Measurements from ENCODE around the gene PHF19.
A peak's percentile ranks its signal among the peaks of the same experiment; 100 is the strongest.

Gene PHF19

DNA sequence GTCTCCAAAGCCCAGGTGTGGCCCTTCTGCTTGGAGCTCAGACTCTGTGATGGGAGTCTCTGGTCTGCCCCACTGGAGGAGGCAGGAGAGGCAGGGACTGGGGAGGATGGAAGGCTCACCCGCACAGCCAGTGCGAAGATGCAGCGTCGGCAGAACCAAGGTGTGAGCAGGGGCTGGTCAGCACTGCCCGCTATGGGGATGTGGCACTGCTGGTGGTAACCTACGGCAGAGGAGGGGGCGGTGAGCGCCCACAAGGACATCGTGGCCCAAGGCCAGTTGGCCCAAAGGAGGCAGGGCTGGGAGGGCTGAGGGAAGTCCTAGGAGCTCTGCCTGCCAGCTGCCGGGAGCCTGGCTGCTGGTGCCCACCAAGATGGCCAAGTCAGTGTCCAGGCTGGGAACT, 7.3 kb downstream of the PHF19 start:
- DNase-seq = no peak

DNA sequence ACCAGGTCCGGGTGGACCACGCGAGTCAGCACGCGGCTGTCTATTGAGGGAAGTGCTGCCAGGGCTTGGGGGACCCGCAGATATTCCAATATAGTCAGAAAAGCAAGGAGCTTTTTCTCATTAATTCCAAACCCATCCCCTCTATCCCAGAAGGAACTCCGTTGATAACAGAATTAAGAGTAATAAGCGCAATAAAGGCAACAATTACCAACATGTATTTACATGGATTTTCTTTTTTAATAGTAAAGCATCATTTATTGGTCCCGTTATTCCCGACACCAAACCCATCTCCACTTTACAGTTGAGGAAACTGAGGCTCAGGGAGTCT, 7.7 kb downstream of the PHF19 start:
- DNase-seq = no peak

GRCh38 chr9:120868676-120869359, 8.2 kb downstream of the PHF19 start:
- peak; percentile 83 to 94 for DNase-seq

GRCh38 chr9:120868339-120868675, 8.7 kb downstream of the PHF19 start:
- DNase-seq = no peak

DNA sequence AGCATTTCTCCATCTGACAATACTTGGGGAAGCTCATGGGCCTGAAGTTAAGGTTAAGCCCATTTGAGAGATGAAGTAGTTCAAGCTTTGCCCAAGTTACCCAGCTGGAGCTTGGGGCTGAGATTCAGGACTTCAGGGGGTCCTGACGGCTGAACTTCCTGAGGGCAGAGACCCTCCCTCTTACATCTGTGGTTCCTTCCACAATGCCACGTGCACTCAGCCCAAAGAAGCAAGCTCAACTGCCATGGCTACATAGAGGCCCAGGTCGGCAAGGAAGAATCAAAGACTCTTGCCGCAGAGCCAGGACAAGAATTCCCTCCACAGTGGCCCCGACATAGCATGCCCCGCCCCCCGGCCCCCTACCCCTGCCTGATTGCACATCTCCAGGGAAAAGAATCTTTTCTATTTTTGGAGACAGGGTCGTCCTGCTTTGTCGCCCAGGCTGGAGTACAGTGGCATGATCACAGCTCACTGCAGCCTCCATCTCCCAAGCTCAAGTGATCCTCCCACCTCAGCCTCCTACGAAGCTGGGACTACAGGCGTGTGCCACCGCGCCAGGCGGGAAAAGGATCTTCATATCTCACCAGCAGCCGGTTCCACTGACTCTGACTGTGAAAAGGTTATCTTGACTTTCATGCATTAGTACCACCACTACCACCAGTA, 9.2 kb downstream of the PHF19 start:
- DNase-seq = no peak

GRCh38 chr9:120866651-120867050, 10.3 kb downstream of the PHF19 start:
- no peak for DNase-seq

GRCh38 chr9:120865809-120866208, 11.2 kb downstream of the PHF19 start:
- DNase-seq = no peak

DNA sequence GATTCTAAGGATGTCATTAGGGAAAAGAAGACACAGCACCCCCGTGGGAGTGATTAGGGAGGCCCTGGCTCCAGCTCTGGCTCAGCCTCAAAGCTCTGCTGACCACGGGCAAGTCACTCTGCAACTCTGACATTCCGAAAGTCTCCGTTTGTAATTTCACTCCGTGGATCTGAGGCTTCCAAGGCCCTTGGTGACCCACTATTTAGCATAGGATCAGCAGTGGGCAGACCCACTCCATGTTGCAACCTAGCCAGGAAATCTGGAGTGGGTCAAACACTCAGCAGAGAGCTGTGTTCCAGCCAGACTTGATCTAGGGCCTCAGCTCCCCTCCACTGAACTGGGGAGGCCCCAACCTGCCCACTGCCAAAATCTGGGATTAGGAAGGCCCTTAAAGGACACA, 11.8 kb downstream of the PHF19 start:
- no peak for DNase-seq

DNA sequence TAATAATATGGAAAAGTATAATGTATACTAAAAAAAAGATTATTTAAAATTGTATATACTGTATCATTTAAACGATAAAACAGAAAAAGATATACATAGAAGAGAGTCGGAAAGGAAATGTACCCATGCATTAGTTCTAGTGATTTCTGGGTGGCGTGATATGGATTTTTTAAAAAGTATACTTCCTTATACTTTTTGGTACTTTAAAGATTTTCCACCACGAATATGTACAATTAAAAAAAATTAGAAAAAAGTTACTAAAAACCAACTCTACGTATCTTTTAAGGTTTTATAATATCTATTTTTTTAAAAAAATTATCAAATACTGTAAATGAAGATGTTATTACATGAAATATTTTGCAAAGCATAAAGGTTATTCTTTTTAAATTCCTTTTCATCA, 12.3 kb downstream of the PHF19 start:
- no peak for DNase-seq

GRCh38 chr9:120863833-120864232, 13.2 kb downstream of the PHF19 start:
- no peak for DNase-seq

GRCh38 chr9:120862452-120862851, 14.5 kb downstream of the PHF19 start:
- no peak for DNase-seq

GRCh38 chr9:120861935-120862334, 15.1 kb downstream of the PHF19 start:
- no peak for DNase-seq

- no peak for DNase-seq
Observed at GRCh38 chr9:120860083-120860482, 16.9 kb downstream of the PHF19 start.

DNA sequence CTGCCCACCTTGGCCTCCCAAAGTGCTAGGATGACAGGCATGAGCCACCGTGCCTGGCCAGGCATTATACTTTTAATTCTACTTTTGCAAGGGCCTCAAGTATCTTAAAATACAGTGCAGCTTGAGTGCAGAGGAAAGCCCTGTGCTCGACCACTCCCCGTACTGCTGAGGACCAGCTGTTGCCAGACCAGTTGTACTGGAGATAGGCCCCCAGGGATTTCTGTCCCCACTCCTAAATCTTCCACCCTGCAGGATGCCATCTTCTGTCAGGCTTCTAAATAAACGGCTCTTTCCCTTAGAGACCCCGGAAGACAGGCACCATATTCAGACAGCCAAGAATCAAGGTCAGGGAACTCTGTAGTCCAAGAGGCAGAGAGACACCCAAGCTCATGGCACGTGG, 17.6 kb downstream of the PHF19 start:
- no peak for DNase-seq

DNA sequence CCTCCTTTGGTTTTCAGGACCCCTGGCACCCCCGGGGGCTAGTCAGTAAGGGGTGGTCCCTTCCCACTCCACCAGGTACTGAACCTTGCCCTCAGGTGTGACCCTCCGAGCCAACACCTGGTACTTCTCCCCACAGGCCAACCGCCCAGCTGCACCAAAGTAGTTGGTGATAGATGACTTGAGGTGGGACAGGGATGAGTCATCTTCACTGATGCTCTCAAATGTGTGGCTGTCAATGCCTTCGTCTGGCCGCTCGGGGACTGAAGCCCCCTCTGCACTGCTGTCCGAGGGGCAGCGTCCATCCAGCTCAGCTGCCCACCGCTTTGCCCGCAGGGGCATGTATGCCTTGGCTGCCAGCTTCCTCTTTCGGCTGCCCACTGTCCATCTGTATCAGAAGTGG, 19.1 kb downstream of the PHF19 start:
- no peak for DNase-seq

- DNase-seq = no peak
Observed at GRCh38 chr9:120857481-120857880, 19.5 kb downstream of the PHF19 start.

DNA sequence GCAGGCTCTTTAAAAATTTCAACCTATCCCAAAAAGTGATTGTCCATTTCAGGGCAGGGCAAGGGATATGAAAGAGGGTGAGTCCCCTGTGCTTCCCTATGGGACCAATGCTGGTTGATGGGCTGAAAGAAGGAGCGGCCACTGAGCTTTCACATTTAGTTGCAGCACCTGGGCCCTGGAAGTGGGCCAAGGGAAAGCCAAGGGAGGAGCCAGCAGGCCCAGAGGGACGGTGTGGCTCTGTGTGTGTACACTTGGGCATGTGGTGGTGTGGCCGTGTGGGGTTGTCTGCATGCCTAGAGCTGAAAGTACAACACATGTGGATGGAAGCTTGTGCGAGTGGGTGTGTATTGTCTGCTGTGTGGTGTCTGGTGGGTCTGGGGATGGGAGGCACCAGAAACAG, 20.3 kb downstream of the PHF19 start:
- no peak for DNase-seq

DNA sequence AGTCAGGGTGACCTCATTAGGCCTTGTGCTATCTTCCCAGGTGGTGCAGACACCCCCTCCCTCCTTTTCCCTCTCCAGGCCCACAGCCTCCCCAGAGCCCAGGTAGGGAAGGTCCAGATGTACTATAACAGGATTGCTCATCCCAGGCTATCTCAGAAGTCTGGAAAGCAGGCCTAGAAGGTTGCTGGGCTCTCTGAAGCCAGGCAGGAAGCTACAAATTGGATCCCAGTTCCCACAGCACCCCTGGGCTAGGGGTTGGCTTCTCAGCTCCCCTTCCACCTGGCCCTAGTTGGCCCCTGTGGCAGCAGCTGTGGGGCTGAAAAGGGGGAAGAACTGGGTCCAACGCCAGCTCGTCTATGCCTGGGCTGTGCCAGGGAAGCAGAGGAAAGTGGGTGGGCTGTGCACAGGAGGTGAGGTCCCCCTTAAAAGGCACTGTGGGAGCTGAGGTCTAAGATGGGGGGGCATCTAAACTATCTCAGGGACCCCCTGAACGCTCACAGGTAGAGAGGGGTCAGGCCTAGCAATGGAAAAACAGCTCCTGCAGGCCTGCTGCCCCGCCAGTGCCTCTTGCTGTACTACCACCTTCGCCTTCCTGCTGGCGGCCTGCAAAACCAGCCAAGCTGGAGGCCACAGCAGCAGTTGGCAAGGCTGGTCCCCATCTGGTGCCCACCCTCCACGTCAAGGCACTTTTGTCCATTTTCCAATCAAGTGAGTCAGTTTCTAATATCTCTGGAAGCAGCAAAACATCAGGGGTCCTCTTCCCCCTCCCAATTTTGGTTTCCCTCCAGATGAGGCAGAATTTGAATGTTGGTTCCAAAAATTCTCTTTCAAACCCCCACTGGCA, 20.9 kb downstream of the PHF19 start:
- DNase-seq = no peak

DNA sequence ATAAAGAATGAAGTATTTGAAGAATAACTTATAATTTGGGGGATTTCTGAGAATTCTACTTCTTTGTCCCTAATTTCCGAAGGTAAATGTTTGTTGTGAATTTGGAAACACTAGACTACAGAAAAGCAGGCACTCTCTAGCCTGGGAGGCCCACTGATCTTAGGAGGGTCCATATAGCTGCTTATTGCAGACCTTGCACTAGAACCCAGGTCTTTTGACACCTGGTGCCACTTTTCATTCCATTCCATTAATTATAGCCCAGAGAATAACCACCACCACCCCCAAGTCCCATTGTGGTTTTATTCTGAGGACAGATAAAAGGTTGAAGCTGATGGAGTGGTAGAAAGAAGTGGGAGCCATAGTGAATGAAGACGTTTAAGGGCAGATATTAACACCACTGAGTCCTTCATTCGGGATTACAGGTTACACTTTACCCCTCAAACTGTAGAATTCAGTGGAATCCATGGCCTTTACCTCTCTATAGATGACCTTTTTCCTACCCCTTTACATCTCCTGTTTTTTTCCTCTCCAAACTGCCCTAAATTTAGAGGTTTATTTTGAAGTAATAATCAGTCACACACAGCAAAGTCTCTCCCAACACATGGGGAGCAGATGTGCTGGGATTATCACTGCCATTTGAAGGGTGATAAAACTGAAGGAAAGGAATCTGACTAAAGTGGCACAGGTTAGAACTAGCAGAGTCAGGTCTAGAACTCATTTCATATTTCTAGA, 22.2 kb downstream of the PHF19 start:
- DNase-seq = no peak

- DNase-seq = no peak
Observed at GRCh38 chr9:120853198-120853597, 23.8 kb downstream of the PHF19 start.

DNA sequence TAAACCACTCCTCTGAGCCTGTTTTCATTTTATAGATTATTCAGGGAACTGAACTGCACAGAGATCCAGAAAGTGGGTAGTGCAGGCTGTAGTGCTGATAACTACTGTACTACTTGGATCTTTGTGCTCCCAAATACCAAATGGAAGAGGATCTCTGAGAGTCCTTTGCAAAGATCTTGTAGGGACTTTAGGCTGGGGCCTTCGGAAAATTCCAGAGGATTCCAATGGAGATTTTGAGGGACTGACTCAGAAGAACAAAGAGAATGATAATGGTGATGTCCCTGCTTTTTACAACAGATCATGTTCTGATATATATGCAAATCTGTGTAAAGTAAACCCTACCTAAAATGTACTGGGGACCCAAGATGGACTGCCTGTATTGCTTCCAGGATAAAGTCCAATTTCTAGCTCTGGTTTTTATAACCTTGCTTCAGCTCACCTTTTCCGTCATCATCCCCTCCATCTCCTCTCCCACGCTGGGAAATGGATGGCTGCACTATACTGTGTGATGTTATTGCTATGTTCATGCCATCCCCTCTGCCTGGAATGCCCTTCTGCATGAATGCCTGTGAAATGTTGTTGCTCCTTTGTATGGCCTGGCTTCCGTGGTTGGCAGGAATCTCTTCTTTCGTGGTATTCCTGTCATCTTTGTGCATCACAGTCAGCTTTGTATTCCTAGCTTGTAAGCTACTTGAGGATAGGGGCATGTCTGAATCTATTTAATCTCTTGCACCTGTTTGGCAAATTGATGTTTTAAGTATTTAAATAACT, 24.6 kb downstream of the PHF19 start:
- DNase-seq = no peak

DNA sequence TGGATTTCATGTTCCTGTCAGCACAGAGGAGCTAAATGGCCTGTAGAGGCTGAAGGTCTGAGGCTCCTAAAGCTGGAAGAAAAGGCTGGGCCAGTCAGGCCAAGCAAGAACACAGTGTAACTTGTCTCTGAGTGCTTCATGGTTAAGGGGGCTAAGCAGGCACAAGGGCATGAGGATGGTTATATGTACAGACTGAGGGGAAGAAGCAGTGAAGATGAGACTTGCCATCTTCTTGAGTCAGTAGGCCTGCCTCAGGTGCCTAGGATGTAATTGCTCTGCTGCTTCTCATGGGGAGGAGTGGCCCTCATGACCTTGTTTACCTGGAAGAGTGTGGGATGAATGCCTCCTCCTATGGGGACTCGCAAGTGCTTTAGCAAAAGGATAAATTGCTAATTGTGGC, 25.5 kb downstream of the PHF19 start:
- DNase-seq = no peak

DNA sequence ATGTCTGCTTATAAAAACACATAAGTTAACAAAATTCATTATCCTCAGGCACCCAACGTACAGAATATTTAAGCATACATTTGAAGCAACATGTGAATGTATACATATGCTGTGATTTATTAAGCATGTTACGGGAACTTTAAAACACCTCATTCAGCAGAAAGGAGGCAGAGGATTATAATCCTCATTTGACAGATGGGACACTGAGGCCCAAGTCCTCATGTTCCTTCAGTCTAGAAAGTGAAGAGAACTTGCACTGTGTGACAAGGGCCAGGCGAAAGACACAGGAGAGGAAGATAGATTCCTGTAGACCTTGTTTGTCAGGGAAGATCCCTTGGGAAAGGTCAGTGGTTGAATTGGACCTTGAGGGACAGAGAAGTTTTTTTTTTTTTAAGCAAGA, 26.7 kb downstream of the PHF19 start:
- no peak for DNase-seq
